ENCODE measurements around the gene WNT9A.

DNA sequence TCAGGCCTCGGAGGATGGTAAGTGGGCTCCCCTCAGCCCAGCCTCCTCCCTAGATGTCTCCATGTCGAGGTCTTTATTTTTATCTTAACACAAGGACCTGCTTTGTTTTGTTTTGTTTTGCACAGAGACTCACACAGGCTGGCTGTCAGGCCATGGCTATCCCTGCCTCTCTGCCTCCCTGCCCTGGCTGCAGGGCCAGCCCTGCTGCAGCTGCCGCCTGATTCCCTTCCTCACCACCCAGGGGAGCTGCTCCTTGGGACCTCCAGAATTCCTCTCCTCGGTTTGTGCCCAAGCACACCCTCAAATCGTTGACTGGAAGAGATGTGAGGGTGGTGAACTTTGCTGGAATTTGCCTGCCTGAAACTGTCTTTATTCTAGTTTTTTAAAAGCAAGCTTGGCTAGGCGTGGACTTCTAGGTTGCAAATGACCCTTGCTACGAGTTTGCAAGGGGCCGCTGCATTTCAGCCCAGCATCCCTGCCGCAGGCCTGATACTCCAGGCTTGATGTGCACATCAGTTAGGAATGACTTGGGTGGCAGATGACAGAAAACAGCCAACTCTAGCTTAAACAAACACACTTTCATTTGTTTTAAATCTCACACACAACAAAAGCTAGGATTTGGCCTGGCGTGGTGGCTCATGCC, 37.1 kb downstream of the WNT9A start:
- TF ChIP-seq, protein P1, sequence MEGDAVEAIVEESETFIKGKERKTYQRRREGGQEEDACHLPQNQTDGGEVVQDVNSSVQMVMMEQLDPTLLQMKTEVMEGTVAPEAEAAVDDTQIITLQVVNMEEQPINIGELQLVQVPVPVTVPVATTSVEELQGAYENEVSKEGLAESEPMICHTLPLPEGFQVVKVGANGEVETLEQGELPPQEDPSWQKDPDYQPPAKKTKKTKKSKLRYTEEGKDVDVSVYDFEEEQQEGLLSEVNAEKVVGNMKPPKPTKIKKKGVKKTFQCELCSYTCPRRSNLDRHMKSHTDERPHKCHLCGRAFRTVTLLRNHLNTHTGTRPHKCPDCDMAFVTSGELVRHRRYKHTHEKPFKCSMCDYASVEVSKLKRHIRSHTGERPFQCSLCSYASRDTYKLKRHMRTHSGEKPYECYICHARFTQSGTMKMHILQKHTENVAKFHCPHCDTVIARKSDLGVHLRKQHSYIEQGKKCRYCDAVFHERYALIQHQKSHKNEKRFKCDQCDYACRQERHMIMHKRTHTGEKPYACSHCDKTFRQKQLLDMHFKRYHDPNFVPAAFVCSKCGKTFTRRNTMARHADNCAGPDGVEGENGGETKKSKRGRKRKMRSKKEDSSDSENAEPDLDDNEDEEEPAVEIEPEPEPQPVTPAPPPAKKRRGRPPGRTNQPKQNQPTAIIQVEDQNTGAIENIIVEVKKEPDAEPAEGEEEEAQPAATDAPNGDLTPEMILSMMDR (conservative IDR thresholded peaks at IDR 0.05; ENCODE audit: low read length), result no peak
- TF ChIP-seq EZH2phosphoT487 (IDR thresholded peaks at IDR 0.05; ENCODE audit: borderline replicate concordance, low read depth, low read length), result no peak
